SK-N-SH (cell line): ENCODE measurements around the gene CNOT1.

Source experiments
- CHD2 ChIP-seq: fragments of 150-350 bp; IDR thresholded peaks from 2 replicates; pipeline ENCODE4 v1.6.1; 2018; ENCODE audit warnings: low read length; ENCODE audit not compliant: partially characterized antibody
- EP300 ChIP-seq, 2 experiments: IDR thresholded peaks; 2 replicates each; pipeline versions ENCODE4 v1.4.0 to v1.6.1; 2012; ENCODE audit warnings: borderline replicate concordance in 1 of 2, low read depth in 1 of 2, low read length in 1 of 2
- MXI1 ChIP-seq: IDR thresholded peaks from 2 replicates; pipeline ENCODE4 v1.6.1; 2012; ENCODE audit warnings: mild to moderate bottlenecking, low read depth, low read length, improper control_type of control experiment
- NRF1 ChIP-seq: IDR thresholded peaks from 2 replicates; pipeline ENCODE4 v1.6.1; 2012; ENCODE audit warnings: low read depth, mild to moderate bottlenecking, low read length
- TEAD4 ChIP-seq: IDR thresholded peaks from 2 replicates; pipeline ENCODE4 v1.4.0; 2012; ENCODE audit warnings: mild to moderate bottlenecking, borderline replicate concordance; ENCODE audit not compliant: insufficient read depth
- TF ChIP-seq, protein P1 (sequence below): fragments of 200-600 bp; sonication (generic); IDR thresholded peaks from 2 replicates; pipeline ENCODE4 v1.6.1; 2017; ENCODE audit warnings: antibody characterized with exemption, mild to moderate bottlenecking, moderate library complexity
- TF ChIP-seq, protein P2 (sequence below): fragments of 150-350 bp; IDR thresholded peaks from 2 replicates; pipeline ENCODE4 v1.6.1; 2017; ENCODE audit warnings: antibody characterized with exemption, low read length, low read depth, borderline replicate concordance
- TF ChIP-seq, protein P3 (sequence below): IDR thresholded peaks from 2 replicates; pipeline ENCODE4 v1.6.1; 2012; ENCODE audit warnings: mild to moderate bottlenecking, low read depth, low read length, moderate library complexity

DNA sequence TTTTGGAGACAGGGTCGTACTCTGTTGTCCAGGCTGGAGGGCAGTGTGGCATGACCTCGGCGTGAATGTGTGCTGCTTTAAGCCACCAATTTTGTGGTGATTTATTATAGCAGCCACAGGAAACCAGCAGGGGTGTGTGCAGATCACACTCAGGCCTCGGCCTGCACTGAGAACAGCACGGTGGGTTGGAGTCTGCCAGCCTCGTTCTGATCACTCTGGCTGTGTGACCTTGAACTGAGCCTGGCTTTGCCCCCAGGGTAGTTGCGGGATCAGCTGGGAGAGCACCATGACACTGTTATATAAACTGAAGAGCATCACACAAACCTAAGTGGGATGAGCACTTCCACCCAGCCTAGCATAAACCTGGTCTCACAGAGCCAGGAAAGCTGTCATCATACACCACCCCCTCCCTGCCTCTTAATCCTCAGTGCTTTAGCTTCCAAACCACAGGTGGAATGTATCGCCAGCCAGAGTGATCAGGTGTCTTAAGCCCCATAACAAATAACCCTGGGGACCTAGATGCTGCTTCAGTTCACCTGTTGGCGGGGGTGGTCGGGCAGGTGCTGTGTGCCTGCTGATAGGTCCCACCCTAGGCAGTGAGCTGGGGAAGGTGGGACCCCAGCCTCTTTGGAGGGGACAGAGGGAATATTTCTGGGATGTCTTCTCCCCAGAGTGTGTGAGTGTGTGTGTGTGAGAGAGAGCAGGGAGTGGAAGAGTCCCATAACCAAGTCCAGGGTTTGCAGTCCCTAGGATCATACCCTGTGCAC is 158.2 kb downstream of the CNOT1 start:
- TF ChIP-seq, protein P1, sequence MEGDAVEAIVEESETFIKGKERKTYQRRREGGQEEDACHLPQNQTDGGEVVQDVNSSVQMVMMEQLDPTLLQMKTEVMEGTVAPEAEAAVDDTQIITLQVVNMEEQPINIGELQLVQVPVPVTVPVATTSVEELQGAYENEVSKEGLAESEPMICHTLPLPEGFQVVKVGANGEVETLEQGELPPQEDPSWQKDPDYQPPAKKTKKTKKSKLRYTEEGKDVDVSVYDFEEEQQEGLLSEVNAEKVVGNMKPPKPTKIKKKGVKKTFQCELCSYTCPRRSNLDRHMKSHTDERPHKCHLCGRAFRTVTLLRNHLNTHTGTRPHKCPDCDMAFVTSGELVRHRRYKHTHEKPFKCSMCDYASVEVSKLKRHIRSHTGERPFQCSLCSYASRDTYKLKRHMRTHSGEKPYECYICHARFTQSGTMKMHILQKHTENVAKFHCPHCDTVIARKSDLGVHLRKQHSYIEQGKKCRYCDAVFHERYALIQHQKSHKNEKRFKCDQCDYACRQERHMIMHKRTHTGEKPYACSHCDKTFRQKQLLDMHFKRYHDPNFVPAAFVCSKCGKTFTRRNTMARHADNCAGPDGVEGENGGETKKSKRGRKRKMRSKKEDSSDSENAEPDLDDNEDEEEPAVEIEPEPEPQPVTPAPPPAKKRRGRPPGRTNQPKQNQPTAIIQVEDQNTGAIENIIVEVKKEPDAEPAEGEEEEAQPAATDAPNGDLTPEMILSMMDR = no peak
- TF ChIP-seq TEAD4 (no peak), CHD2 (no peak), MXI1 (no peak), EP300 (IDR thresholded peaks at IDR 0.05; ENCODE audit: borderline replicate concordance in 1 of 2, low read depth in 1 of 2, low read length in 1 of 2) (no peak), NRF1 (no peak)
- TF ChIP-seq, protein P2, sequence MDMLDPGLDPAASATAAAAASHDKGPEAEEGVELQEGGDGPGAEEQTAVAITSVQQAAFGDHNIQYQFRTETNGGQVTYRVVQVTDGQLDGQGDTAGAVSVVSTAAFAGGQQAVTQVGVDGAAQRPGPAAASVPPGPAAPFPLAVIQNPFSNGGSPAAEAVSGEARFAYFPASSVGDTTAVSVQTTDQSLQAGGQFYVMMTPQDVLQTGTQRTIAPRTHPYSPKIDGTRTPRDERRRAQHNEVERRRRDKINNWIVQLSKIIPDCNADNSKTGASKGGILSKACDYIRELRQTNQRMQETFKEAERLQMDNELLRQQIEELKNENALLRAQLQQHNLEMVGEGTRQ = no peak
- TF ChIP-seq, protein P3, sequence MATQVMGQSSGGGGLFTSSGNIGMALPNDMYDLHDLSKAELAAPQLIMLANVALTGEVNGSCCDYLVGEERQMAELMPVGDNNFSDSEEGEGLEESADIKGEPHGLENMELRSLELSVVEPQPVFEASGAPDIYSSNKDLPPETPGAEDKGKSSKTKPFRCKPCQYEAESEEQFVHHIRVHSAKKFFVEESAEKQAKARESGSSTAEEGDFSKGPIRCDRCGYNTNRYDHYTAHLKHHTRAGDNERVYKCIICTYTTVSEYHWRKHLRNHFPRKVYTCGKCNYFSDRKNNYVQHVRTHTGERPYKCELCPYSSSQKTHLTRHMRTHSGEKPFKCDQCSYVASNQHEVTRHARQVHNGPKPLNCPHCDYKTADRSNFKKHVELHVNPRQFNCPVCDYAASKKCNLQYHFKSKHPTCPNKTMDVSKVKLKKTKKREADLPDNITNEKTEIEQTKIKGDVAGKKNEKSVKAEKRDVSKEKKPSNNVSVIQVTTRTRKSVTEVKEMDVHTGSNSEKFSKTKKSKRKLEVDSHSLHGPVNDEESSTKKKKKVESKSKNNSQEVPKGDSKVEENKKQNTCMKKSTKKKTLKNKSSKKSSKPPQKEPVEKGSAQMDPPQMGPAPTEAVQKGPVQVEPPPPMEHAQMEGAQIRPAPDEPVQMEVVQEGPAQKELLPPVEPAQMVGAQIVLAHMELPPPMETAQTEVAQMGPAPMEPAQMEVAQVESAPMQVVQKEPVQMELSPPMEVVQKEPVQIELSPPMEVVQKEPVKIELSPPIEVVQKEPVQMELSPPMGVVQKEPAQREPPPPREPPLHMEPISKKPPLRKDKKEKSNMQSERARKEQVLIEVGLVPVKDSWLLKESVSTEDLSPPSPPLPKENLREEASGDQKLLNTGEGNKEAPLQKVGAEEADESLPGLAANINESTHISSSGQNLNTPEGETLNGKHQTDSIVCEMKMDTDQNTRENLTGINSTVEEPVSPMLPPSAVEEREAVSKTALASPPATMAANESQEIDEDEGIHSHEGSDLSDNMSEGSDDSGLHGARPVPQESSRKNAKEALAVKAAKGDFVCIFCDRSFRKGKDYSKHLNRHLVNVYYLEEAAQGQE = no peak
